ENCODE results near the gene THAP8.

- TF ChIP-seq CTCF (IDR thresholded peaks at IDR 0.05) (no peak), POLR2A (IDR thresholded peaks at IDR 0.05) (no peak)
Measured at GRCh38 chr19:36025541-36025940, 28.5 kb downstream of the THAP8 start.

All from uterus (tissue), 2 donors.